ENCODE results near the gene SLC39A11. TPM values are rescaled to one million over a fixed set of nuclear protein-coding genes. Genes with fewer than 3 reads are reported as not detected.
A peak's percentile ranks its signal among the peaks of the same experiment; 100 is the strongest.

SLC39A11 gene
- total and polyA plus RNA-seq, 2 donors (not counting 1 experiment from before 2014, with no cell fraction given) = 12.7 to 27.4 TPM

DNA sequence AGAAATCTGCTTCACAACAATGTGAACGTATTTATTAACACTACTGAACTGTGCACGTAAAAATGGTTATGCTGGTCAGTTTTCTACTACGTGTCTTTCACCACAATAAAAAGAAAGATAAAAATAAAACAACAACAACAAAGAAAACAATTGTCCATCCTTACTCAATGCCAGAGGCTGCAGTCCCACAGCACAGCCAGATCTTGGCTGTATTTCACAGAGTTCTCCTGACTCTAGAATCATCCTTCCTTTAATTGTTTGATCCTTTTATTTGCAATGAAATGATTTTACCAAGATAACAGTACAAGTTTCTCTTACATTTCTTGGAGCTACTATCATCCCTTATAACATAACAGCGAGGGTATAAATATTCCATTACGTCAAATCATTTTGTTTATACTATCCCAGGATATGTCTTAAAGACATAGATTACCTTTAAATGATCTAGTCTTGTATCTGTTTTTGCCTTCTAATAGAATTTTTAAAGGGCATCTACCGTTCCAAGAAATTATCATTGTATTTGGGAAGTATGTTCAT is 103.3 kb downstream of the SLC39A11 start:
- H3K27me3 ChIP-seq (ENCODE audit: control insufficient read depth, insufficient read depth, low read length) = no peaks in the 10 kb centered on the region

DNA sequence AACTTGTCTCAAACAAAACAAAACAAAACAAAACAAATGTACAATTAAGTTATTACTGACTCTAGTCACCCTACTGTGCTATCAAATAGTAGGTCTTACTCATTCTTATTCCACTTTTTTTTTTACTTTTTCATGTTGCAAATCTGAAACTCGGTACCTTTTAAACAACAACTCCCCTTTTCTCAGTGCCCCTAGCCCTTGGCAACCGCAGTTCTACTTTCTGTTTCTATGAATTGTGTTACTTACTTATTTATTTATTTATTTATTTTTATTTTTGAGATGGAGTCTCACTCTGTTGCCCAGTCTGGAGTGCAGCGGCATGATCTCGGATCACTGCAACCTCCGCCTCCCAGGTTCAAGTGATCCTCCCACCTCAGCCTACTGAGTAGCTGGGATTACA is 104.0 kb downstream of the SLC39A11 start:
- Histone ChIP-seq H3K4me3 (replicated peaks in 1 of 4; ENCODE audit: control extremely low read depth in 1 of 4, insufficient read depth in 1 of 4, low read depth in 3 of 4, low read length in 4 of 4) (no peak overlapping the region), H4K20me1 (ENCODE audit: control insufficient read depth, extremely low read depth, insufficient read depth, low read length) (no peaks in the 10 kb centered on the region), H2AFZ (ENCODE audit: low read length) (no peak overlapping the region), H3K79me2 (ENCODE audit: control insufficient read depth, insufficient read depth, low read length) (no peaks in the 10 kb centered on the region), H3K4me1 (ENCODE audit: control insufficient read depth, extremely low read depth, insufficient read depth, low read length) (peaks cover 8% of the 10 kb centered on the region), H3K27me3 (ENCODE audit: control insufficient read depth, insufficient read depth, low read length) (no peaks in the 10 kb centered on the region), H3K9me3 (ENCODE audit: control insufficient read depth, insufficient read depth, low read depth, low read length) (no peaks in the 10 kb centered on the region), H3K4me2 (ENCODE audit: extremely low read depth, insufficient read depth, low read length) (no peak overlapping the region), H3K9ac (ENCODE audit: insufficient read depth, low read length) (no peak overlapping the region), H3K36me3 (ENCODE audit: control insufficient read depth, insufficient read depth, low read length) (no peaks in the 10 kb centered on the region), H3K27ac (ENCODE audit: insufficient read depth, low read length) (no peak overlapping the region)
- DNase-seq (ENCODE audit: low read depth in 2 of 2) = no peak
- TF ChIP-seq, protein P1, sequence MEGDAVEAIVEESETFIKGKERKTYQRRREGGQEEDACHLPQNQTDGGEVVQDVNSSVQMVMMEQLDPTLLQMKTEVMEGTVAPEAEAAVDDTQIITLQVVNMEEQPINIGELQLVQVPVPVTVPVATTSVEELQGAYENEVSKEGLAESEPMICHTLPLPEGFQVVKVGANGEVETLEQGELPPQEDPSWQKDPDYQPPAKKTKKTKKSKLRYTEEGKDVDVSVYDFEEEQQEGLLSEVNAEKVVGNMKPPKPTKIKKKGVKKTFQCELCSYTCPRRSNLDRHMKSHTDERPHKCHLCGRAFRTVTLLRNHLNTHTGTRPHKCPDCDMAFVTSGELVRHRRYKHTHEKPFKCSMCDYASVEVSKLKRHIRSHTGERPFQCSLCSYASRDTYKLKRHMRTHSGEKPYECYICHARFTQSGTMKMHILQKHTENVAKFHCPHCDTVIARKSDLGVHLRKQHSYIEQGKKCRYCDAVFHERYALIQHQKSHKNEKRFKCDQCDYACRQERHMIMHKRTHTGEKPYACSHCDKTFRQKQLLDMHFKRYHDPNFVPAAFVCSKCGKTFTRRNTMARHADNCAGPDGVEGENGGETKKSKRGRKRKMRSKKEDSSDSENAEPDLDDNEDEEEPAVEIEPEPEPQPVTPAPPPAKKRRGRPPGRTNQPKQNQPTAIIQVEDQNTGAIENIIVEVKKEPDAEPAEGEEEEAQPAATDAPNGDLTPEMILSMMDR (conservative IDR thresholded peaks at IDR 0.05 in 1 of 2, IDR thresholded peaks at IDR 0.05 in 1 of 2; ENCODE audit: low read depth in 1 of 2, low read length in 2 of 2) = no peak
- TF ChIP-seq EZH2 (IDR thresholded peaks at IDR 0.05; ENCODE audit: low read length, missing control alignments) = no peak

More for the DNA sequence above, 103.3 kb downstream of the SLC39A11 start:
- Histone ChIP-seq H3K4me3 (replicated peaks in 1 of 4; ENCODE audit: control extremely low read depth in 1 of 4, insufficient read depth in 1 of 4, low read depth in 3 of 4, low read length in 4 of 4) (no peak overlapping the region), H3K79me2 (ENCODE audit: control insufficient read depth, insufficient read depth, low read length) (no peaks in the 10 kb centered on the region), H3K27ac (ENCODE audit: insufficient read depth, low read length) (no peak overlapping the region), H3K36me3 (ENCODE audit: control insufficient read depth, insufficient read depth, low read length) (no peaks in the 10 kb centered on the region), H3K9ac (ENCODE audit: insufficient read depth, low read length) (no peak overlapping the region), H4K20me1 (ENCODE audit: control insufficient read depth, extremely low read depth, insufficient read depth, low read length) (no peaks in the 10 kb centered on the region), H3K4me2 (ENCODE audit: extremely low read depth, insufficient read depth, low read length) (no peak overlapping the region), H2AFZ (ENCODE audit: low read length) (no peak overlapping the region), H3K4me1 (ENCODE audit: control insufficient read depth, extremely low read depth, insufficient read depth, low read length) (peaks cover 8% of the 10 kb centered on the region), H3K9me3 (ENCODE audit: control insufficient read depth, insufficient read depth, low read depth, low read length) (no peaks in the 10 kb centered on the region)
- TF ChIP-seq EZH2 (IDR thresholded peaks at IDR 0.05; ENCODE audit: low read length, missing control alignments) = no peak
- TF ChIP-seq, protein P1 (conservative IDR thresholded peaks at IDR 0.05 in 1 of 2, IDR thresholded peaks at IDR 0.05 in 1 of 2; ENCODE audit: low read depth in 1 of 2, low read length in 2 of 2) = no peak
- peak in 1 of 2 donors; percentile 48 for DNase-seq (ENCODE audit: low read depth in 2 of 2)

DNA sequence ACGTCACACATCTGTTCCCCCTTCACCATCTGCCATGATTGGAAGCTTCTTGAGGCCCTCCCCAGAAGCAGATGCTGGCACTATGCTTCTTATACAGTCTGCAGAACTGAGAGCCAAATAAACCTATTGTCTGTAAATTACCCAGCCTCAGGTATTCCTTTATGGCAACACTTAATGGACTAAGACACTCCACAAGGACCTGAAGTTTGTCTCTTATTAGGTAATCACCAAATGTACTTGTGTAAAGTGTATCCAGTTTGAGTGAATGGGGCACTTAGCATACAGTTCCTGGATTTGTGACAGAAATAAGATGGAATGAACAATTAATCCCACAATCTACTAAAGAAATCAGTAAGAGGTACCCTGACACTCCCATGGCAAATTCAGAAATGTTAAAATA is 105.3 kb downstream of the SLC39A11 start:
- TF ChIP-seq EZH2 (IDR thresholded peaks at IDR 0.05; ENCODE audit: low read length, missing control alignments) = no peak
- TF ChIP-seq, protein P1 (conservative IDR thresholded peaks at IDR 0.05 in 1 of 2, IDR thresholded peaks at IDR 0.05 in 1 of 2; ENCODE audit: low read depth in 1 of 2, low read length in 2 of 2) = no peak
- Histone ChIP-seq H2AFZ (ENCODE audit: low read length) (no peak overlapping the region), H3K4me2 (ENCODE audit: extremely low read depth, insufficient read depth, low read length) (no peak overlapping the region), H4K20me1 (ENCODE audit: control insufficient read depth, extremely low read depth, insufficient read depth, low read length) (no peaks in the 10 kb centered on the region), H3K4me1 (ENCODE audit: control insufficient read depth, extremely low read depth, insufficient read depth, low read length) (peaks cover 8% of the 10 kb centered on the region), H3K9me3 (ENCODE audit: control insufficient read depth, insufficient read depth, low read depth, low read length) (no peaks in the 10 kb centered on the region), H3K9ac (ENCODE audit: insufficient read depth, low read length) (no peak overlapping the region), H3K27me3 (ENCODE audit: control insufficient read depth, insufficient read depth, low read length) (no peaks in the 10 kb centered on the region), H3K36me3 (ENCODE audit: control insufficient read depth, insufficient read depth, low read length) (no peaks in the 10 kb centered on the region), H3K4me3 (replicated peaks in 1 of 4; ENCODE audit: control extremely low read depth in 1 of 4, insufficient read depth in 1 of 4, low read depth in 3 of 4, low read length in 4 of 4) (no peak overlapping the region), H3K79me2 (ENCODE audit: control insufficient read depth, insufficient read depth, low read length) (no peaks in the 10 kb centered on the region), H3K27ac (ENCODE audit: insufficient read depth, low read length) (no peak overlapping the region)
- DNase-seq (ENCODE audit: low read depth in 2 of 2) = no peak

Data from fibroblast of lung (primary cell).